ENCODE results near the gene KLHL5. TPM values are rescaled to one million over a fixed set of nuclear protein-coding genes. Genes with fewer than 3 reads are reported as not detected.

KLHL5 gene
- total and polyA plus RNA-seq, 2 donors (not counting 1 experiment from before 2014, with no cell fraction given) = 22.6 to 90.0 TPM

GRCh38 chr4:39118034-39118658 is 56.1 kb downstream of the KLHL5 start:
- H3K4me3 Mint-ChIP-seq = no peak overlapping the region
- intact Hi-C loops (cut with micrococcal nuclease) = no loop called here
- POLR2A ChIA-PET = interaction anchor here (0.7 kb wide), 2 partner anchors 204 to 940 kb away, joined by 3 to 4 read pairs; no protein-coding TSS in a partner anchor

More at GRCh38 chr4:39118034-39118658, 56.1 kb downstream of the KLHL5 start:
- Histone ChIP-seq H3K79me2 (ENCODE audit: control insufficient read depth, insufficient read depth, low read length) (no peaks in the 10 kb centered on the region), H3K9ac (ENCODE audit: low read length) (no peak overlapping the region), H2AFZ (ENCODE audit: insufficient read depth, low read depth, low read length, poor library complexity, severe bottlenecking) (no peak overlapping the region), H3K27ac (ENCODE audit: low read length in 2 of 2) (no peak overlapping the region), H3K4me3 (ENCODE audit: control extremely low read depth in 1 of 5, extremely low read depth in 1 of 5, insufficient read depth in 1 of 5, low read depth in 2 of 5, low read length in 4 of 5) (no peak overlapping the region), H4K20me1 (ENCODE audit: control insufficient read depth, insufficient read depth, low read length, poor library complexity, severe bottlenecking) (no peaks in the 10 kb centered on the region), H3K9me3 (ENCODE audit: control extremely low read depth in 1 of 3, control insufficient read depth in 2 of 3, insufficient read depth in 1 of 3, low read length in 2 of 3) (no peaks in the 10 kb centered on the region), H3K27me3 (replicated peaks in 1 of 4; ENCODE audit: control extremely low read depth in 1 of 4, control insufficient read depth in 3 of 4, insufficient read depth in 4 of 4, low read length in 3 of 4) (no peaks in the 10 kb centered on the region), H3K36me3 (replicated peaks in 1 of 2; ENCODE audit: control extremely low read depth in 1 of 2, control insufficient read depth in 1 of 2, extremely low read depth in 1 of 2, insufficient read depth in 2 of 2, low read length in 1 of 2) (peaks cover 8 to 54% of the 10 kb centered on the region in 2 experiments), H3K4me1 (ENCODE audit: control insufficient read depth in 2 of 2, insufficient read depth in 2 of 2, low read length in 2 of 2) (peaks cover 5 to 7% of the 10 kb centered on the region in 2 donors), H3K4me2 (replicated peaks; ENCODE audit: low read depth, low read length, poor library complexity, severe bottlenecking) (no peak overlapping the region)
- H3K27me3 Mint-ChIP-seq = no peaks in the 10 kb centered on the region
- no peaks in the 10 kb centered on the region for H3K9me3 Mint-ChIP-seq (ENCODE audit: insufficient read depth)
- DNase-seq = no peak
- CTCF ChIA-PET = interaction anchor here (0.6 kb wide), 1 partner anchor 215 kb away, joined by 3 read pairs; no protein-coding TSS in a partner anchor
- ATAC-seq (ENCODE audit: low read depth) = no peak
- 67% methylated on average over 1 of the region's 6 CpGs for whole genome bisulfite sequencing (ENCODE audit: insufficient coverage)
- H3K4me1 Mint-ChIP-seq = peaks cover 14% of the 10 kb centered on the region
- H3K27ac Mint-ChIP-seq = no peak overlapping the region
- TF ChIP-seq CTCF (IDR thresholded peaks at IDR 0.05) (no peak), EZH2 (IDR thresholded peaks at IDR 0.05; ENCODE audit: borderline replicate concordance, insufficient read depth, low read depth, low read length, poor library complexity, severe bottlenecking) (no peak)
